GF-D8 (cell line): ENCODE data around the gene PRRG2.

ENCODE experiments used
- DNase-seq: peaks from one replicate; lab custom pipeline; 2025; lab: John Stamatoyannopoulos, UW

PRRG2 gene

GRCh38 chr19:49589502-49589905, 8.4 kb downstream of the PRRG2 start:
- DNase-seq = no peak

- peak; percentile 95 for DNase-seq
Observed at GRCh38 chr19:49590071-49590970, 9.2 kb downstream of the PRRG2 start.

GRCh38 chr19:49590971-49591730, 10.0 kb downstream of the PRRG2 start, which contains the start of gene PRR12:
Gene PRR12 (plus strand): TSS chr19:49591182. CDS start chr19:49591655, 473 bp downstream.
- peak; percentile 69 for DNase-seq

GRCh38 chr19:49591731-49592485, 10.8 kb downstream of the PRRG2 start:
- no peak for DNase-seq

GRCh38 chr19:49592486-49593232, 11.5 kb downstream of the PRRG2 start:
- no peak for DNase-seq

GRCh38 chr19:49593233-49594113, 12.4 kb downstream of the PRRG2 start:
- DNase-seq = no peak

GRCh38 chr19:49594157-49594992, 13.3 kb downstream of the PRRG2 start:
- no peak for DNase-seq

GRCh38 chr19:49594993-49595818, 14.1 kb downstream of the PRRG2 start:
- no peak for DNase-seq

- no peak for DNase-seq
Observed at GRCh38 chr19:49595819-49596404, 14.8 kb downstream of the PRRG2 start.

- no peak for DNase-seq
Observed at GRCh38 chr19:49596407-49596806, 15.3 kb downstream of the PRRG2 start.

- no peak for DNase-seq
Observed at GRCh38 chr19:49596954-49597702, 16.0 kb downstream of the PRRG2 start.

GRCh38 chr19:49597703-49597974, 16.5 kb downstream of the PRRG2 start:
- DNase-seq = no peak

- no peak for DNase-seq
Observed at GRCh38 chr19:49599378-49600295, 18.5 kb downstream of the PRRG2 start.

- DNase-seq = no peak
Observed at GRCh38 chr19:49601482-49602038, 20.4 kb downstream of the PRRG2 start.

- no peak for DNase-seq
Observed at GRCh38 chr19:49602806-49603205, 21.7 kb downstream of the PRRG2 start.

GRCh38 chr19:49605605-49606004, 24.5 kb downstream of the PRRG2 start:
- no peak for DNase-seq
